ENCODE data around the gene SLC36A4. TPM values are rescaled to one million over a fixed set of nuclear protein-coding genes. Genes with fewer than 3 reads are reported as not detected.

SLC36A4 gene
- total and polyA plus RNA-seq, 2 of the 13 experiments (the other 11 are each of a cell fraction or from before 2014, with no cell fraction given): 7.3 to 9.5 TPM

GRCh38 chr11:93197380-93198214 is at the start of gene SLC36A4 (continued):
- TF ChIP-seq, protein P1, sequence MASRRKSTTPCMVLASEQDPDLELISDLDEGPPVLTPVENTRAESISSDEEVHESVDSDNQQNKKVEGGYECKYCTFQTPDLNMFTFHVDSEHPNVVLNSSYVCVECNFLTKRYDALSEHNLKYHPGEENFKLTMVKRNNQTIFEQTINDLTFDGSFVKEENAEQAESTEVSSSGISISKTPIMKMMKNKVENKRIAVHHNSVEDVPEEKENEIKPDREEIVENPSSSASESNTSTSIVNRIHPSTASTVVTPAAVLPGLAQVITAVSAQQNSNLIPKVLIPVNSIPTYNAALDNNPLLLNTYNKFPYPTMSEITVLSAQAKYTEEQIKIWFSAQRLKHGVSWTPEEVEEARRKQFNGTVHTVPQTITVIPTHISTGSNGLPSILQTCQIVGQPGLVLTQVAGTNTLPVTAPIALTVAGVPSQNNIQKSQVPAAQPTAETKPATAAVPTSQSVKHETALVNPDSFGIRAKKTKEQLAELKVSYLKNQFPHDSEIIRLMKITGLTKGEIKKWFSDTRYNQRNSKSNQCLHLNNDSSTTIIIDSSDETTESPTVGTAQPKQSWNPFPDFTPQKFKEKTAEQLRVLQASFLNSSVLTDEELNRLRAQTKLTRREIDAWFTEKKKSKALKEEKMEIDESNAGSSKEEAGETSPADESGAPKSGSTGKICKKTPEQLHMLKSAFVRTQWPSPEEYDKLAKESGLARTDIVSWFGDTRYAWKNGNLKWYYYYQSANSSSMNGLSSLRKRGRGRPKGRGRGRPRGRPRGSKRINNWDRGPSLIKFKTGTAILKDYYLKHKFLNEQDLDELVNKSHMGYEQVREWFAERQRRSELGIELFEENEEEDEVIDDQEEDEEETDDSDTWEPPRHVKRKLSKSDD (CRISPR knock-in tag; IDR thresholded peaks at IDR 0.05; ENCODE audit: low read depth): 0 out of 2 replicates have a peak, but pooled peaks have one; percentile 52
- TF ChIP-seq NFIB (CRISPR knock-in tag; IDR thresholded peaks at IDR 0.05; ENCODE audit: borderline replicate concordance): no peak
- TF ChIP-seq E2F2 (CRISPR knock-in tag; IDR thresholded peaks at IDR 0.05; ENCODE audit: borderline replicate concordance): peak; percentile 25; the same call in 1 of the 2 replicates
- TF ChIP-seq NFYC (CRISPR knock-in tag; IDR thresholded peaks at IDR 0.05): no peak
- TF ChIP-seq RFXAP (CRISPR knock-in tag; IDR thresholded peaks at IDR 0.05; ENCODE audit: borderline replicate concordance): peak; percentile 91
- no peak for TF ChIP-seq XRCC5 (optimal IDR thresholded peaks at IDR 0.05; ENCODE audit: low read length)
- TF ChIP-seq ZNF143 (CRISPR knock-in tag; IDR thresholded peaks at IDR 0.05): no peak
- TF ChIP-seq NFKBIZ (CRISPR knock-in tag; IDR thresholded peaks at IDR 0.05): no peak; the same call in 1 of the 2 replicates
- TF ChIP-seq AKAP8 (CRISPR knock-in tag; IDR thresholded peaks at IDR 0.05): no peak
- no peak for TF ChIP-seq GRHL1 (CRISPR knock-in tag; conservative IDR thresholded peaks at IDR 0.05)
- peak; percentile 62; the same call in 1 of the 2 replicates for TF ChIP-seq ZBTB3 (CRISPR knock-in tag; IDR thresholded peaks at IDR 0.05; ENCODE audit: borderline replicate concordance, low read depth)
- TF ChIP-seq ZNF557 (CRISPR knock-in tag; IDR thresholded peaks at IDR 0.05): no peak
- no peak; the same call in 1 of the 2 replicates for TF ChIP-seq ISX (CRISPR knock-in tag; conservative IDR thresholded peaks at IDR 0.05)
- no peak for TF ChIP-seq ZNF83 (CRISPR knock-in tag; IDR thresholded peaks at IDR 0.05; ENCODE audit: borderline replicate concordance)
- no peak for TF ChIP-seq ADNP (CRISPR knock-in tag; IDR thresholded peaks at IDR 0.05)
- TF ChIP-seq TCF7L2 (IDR thresholded peaks at IDR 0.05; ENCODE audit: low read depth, low read length): no peak
- no peak; the same call in 1 of the 2 replicates for TF ChIP-seq SOX5 (CRISPR knock-in tag; IDR thresholded peaks at IDR 0.05; ENCODE audit: borderline replicate concordance)
- TF ChIP-seq ZNF775 (CRISPR knock-in tag; IDR thresholded peaks at IDR 0.05; ENCODE audit: borderline replicate concordance): no peak
- no peak for TF ChIP-seq NR2F2 (IDR thresholded peaks at IDR 0.05; ENCODE audit: borderline replicate concordance, low read depth)
- TF ChIP-seq ATF1 (CRISPR knock-in tag; IDR thresholded peaks at IDR 0.05): peak; percentile 59
- TF ChIP-seq ZFP1 (CRISPR knock-in tag; IDR thresholded peaks at IDR 0.05): no peak
- TF ChIP-seq HDAC2 (CRISPR knock-in tag; IDR thresholded peaks at IDR 0.05): no peak
- no peak for TF ChIP-seq PRDM4 (CRISPR knock-in tag; IDR thresholded peaks at IDR 0.05; ENCODE audit: borderline replicate concordance)

All from HepG2 (cell line).